GM03348 (cell line): ENCODE measurements around the gene LRRC71.
A peak's percentile ranks its signal among the peaks of the same experiment; 100 is the strongest.

ENCODE experiments used
- DNase-seq: peaks from one replicate; pipeline ENCODE4 v3.0.0; 2012; ENCODE audit warnings: low spot score

LRRC71 gene

DNA sequence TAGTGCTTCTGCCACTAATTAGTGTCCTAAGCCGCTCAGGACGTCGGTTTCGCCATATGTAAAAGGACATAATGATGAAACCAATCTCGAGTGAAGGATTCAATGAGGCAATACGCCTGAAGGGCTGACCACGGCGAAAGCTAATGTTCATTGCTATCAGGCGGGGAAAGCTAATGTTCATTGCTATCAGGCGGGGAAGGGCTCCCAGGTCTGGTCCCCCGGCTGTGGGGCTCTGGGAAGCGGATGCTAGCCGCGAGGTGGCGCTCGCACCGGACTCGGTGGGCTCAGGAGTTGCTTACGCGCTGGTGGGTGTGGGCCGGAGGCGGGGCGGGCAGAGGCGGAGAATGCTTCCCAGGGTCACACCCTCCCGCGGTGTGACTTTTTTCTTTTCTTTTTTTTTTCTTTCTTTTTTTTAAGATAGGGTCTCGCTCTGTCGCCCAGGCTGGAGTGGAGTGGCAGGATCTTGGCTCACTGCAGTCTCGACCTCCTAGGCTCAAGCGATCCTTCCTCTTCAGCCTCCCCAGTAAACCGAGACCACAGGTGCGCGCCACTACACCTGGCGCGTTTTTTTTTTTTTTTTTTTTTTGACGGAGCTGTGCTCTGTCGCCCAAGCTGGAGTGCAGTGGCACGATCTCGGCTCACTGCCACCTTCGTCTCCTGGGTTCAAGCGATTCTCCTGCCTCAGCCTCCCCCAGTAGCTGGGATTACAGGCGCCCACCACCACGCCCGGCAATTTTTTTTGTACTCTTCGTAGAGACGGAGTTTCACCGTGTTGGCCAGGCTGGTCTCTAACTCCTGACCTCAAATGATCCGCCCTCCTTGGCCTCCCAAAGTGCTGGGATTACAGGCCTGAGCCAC is 28.0 kb upstream of the LRRC71 start:
- peak; percentile 95 for DNase-seq

DNA sequence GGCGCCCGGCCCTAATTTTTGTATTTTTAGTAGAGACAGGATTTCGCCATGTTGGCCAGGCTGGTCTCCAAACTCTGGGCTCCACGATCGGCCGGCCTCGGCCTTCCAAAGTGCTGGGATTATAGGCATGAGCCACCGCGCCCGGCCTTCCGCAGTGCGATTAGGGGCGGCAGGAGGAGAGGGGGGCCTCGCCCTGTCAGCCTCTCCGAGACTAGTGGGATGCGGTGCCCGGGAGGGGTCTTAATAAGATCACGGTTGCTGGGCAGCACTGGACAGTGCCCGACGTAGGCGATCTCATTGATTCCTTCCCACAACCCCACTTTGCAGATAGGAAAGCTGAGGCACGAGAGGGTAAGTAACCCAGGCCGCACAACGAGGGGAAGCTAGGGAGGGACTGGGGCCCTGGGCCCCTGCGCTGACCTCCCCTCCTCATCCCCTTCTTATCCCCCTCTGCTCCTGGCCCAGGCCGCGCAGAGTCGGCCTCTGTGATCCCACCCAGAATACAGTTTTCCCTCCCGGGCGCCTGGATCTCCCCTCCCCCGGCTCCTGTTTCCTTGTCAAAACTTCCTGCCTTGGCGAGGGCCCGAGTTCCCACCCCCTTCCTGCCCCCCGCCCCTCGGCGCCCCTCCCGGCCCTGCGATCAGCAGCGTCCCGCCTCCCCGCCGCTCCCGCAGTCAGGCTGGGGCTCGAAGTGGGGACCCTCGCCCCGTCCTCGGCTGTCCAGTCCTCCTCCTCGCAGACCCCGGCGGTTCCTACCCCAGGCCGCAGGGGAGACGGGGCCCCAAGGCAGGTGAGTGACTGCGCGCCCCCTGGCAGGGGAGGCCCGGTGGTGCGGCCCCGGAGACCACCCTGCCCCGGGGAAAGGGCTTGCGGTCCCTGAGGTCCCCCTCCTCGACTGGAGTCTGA is 27.1 kb upstream of the LRRC71 start, which contains the start of gene PEAR1:
PEAR1 (plus strand) TSS at position 671 of the 906 bp plus-strand sequence. CDS start 10,209 bp downstream, outside the sequence.
- peak; percentile 43 for DNase-seq

DNA sequence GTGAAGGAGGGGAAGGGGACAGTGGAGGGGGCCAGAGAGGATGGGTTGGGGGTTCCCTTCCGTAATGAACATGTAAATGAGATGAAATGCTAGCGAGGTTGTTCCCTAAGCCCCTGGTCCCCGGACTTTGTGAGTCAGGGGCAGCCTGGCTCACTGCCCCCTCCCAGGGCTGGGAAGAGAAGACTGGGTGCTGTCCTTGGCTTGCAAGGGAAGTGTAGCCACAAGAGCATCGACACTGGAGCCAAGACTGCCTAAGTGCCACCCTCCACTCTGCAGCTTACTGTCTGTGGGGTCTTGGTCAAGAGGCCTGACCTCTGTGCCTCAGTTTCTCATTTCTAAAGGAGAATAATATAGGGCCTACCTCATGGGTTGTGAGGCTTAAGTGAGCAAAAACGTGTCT is 26.4 kb upstream of the LRRC71 start:
- no peak for DNase-seq

DNA sequence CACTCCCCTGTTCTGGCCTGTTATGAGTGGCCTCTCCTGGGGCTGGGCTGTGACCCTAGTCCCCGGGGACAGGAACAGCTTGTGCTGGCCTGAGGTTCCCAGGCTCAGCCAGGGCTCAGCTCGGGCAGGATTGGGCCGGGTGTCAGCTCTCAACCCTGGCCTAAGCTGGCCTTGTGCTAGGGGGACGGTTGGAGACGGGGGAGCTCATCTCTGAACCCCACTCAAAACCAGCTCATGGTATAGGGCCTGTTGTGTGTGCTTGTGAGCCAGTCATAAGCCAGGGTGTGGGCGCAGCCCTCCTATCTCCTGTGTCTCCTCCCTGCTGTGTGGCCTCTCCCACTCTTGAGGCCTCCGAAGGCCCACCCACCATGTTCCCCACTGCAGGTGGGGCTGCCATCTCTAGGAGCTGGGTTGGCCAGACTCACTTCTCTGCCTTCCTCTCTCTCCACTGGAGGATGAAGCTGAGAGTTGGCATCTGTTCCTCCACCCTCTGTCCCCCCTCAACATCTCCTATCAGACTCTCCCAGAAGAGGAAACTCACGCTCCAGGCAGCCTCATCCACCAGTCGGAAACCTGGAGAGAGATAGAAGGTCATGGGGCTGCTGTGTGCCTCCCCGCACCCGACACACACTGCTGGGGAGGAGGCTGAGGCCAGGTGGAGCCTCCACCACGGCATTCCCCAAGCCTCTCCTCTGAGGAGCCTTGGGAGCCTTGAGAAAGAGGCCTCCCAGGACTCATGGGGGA is 25.5 kb upstream of the LRRC71 start:
- DNase-seq, result no peak

DNA sequence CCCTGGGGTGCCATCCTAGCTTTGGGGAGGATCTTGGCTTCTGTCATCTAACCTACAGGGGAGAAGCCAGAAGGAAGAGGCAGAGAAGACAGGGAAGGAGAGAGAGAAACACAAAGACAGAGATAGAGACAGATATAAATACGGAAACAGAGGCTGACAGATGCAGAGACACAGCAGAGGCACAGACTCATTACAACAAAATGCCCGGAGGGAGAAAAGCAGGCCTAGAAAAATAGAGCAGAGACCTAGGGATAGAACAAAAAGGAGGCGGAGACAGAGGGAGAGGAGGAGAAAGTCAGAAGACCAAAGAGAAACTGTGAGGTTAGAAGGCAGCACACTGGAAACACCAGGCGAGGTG is 25.0 kb upstream of the LRRC71 start:
- DNase-seq, result no peak

DNA sequence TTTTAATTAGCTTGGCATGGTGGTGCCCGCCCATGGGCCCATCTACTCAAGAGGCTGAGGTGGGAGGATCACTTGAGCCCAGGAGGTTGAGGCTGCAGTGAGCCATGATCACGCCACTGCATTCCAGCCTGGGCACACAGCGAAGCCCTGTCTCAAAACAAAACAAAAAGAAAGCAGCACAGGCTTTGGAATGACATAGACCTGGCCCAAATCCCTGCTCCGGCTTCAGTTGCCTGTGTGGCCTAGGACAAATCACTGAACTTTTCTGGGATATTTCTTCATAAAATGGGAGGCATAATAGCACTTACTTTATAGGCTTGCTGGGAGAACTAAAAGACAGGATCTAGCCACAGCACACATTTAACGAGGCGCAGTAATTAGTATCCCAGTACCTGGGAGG is 24.5 kb upstream of the LRRC71 start:
- no peak for DNase-seq

DNA sequence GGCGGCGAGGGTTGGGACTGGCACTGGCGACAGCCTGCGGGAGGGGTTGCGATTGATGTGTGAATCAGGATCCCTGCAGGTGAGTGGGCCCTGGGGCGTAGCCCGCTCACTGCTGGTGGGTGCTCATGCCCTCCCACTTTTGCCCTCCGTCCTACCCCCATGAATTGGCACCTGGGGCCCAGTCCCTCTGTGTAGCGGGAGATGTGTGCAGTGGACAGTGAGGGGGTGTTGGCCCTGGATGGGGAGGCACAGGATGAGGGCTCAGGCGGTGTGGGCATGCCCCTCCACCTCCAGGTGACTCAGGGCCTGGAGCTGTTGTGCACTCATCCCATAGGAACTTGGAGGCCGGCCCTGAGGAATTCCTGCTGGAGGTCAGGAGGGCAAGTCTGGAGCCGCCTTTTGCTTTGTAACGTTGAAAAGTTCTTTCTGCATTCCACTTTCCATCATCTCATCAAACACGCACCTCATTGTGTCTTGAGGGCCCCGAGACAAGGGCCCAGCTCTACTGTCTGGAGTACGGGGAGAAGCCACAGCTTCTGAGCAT is 23.9 kb upstream of the LRRC71 start:
- peak; percentile 95 for DNase-seq

DNA sequence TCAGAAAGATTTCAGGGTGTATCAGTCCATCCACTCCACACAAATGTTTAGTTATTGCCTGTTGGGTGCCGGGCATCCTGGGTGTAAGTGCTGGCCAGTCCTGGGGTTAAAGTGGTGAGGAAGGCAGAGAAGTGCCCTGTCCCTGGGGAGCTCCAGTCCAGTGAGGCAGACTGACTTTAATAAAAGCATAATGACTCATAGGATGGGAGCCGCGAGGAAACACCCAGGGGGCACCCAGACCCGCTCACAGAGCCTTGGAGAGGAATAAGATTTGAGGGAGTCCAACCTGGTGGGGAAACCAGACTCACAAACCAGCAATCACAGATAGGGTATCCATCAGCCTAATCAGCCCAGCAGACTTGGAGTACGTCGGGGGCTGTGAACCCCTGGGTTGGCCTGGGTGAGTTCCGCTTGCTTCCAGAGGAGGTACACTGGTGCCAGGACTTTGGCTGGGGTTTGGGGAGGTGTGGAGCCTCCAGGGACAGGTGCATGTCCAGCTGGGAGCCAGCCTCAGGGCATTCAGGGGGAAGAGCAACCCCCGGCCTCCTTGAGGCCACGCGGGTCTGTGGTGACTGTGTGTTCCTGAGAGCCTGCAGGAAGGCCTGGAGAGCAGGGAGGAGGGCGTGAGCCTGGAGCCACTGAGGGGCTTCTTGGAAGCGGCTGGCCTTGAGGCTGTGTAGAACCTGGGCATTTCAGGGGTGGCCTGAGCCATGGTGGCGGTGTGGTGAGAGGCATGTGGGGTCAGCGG is 23.2 kb upstream of the LRRC71 start:
- peak; percentile 86 for DNase-seq

DNA sequence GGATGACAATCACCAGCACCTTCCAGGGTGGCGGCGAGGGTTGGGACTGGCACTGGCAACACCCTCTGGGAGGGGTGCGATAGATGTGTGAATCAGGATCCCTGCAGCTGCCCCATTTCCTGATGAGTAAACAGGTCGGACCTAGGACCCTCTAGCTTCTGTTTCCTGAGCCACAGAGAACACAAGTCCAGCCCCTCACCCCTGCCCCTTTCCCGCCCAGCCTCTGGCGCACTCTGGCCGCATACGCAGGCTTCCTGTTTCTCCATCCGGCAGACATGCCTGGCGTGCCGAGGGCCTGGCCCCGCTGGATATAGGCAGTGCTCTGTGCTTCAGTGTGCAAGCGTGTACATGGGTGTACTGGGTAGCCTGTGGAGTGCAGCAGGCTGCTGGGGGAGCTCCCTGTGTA is 22.3 kb upstream of the LRRC71 start:
- no peak for DNase-seq

DNA sequence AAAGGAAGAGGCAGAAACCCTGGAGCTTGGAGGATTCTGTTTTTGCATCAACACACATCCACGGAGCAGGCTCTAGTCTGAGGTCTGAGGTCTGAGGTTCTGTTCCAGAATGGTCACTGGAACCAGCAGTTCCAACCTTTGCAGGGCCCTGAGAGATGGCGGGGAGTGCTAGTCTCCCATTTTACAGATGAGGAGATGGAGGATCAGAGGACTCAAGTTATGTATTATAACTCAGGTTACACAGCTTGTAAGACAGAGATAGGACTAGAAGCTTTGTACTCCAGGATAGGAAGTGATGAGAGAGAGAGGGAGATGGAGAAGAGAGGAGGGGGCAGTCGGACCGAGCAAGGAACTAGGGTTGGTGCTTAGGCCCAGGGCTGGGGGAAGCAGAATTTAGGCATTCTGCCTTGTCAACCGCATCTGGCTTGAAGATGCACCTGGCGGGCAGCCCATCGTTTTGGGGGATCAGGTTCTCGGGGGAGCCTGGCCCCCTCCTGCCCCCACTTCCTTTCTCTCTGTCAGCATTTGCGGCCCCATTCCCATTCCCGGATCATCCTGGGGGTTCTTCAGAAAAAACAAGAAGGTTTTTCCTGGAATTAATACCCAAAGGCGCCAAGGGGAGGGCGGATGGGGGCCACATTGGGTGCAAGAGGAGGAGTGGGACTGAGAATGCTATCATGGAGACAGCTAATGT is 21.3 kb upstream of the LRRC71 start:
- no peak for DNase-seq

DNA sequence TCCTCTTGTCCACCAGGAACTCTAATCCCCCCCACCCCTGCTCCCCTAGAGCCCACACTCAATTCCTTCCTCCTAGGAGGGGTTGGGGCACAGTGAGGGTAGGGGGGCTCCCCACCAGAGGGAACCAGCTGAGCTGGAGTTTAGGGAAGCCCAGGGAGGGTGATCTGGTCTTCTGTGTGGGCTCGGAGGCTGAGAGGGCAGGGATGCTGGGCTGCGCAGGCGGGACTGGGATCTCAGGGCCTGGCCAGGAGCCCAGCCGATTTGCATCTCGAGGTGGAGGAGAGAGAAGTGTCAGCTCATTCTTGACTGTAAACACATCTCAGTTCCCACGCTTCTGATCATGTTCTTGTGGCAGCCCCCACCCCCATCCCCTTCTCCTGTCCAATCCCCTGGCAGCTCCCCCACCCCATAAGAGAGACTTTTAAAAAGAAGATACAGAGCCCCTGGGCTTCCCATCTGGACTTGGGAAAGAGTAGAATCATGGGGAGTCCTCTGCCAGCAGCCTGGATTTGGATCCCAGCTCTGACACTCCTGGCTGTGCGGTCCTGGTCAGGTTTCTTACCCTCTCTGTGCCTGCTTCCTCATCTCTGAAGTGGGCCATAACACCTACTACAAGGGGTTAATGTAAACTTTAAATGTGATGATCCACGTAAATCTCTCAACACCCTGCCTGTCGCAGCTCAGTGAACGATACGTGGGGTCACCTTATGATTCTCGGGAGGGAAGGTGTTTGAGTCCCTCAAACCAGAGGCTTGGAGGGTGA is 20.3 kb upstream of the LRRC71 start:
- peak; percentile 43 for DNase-seq

DNA sequence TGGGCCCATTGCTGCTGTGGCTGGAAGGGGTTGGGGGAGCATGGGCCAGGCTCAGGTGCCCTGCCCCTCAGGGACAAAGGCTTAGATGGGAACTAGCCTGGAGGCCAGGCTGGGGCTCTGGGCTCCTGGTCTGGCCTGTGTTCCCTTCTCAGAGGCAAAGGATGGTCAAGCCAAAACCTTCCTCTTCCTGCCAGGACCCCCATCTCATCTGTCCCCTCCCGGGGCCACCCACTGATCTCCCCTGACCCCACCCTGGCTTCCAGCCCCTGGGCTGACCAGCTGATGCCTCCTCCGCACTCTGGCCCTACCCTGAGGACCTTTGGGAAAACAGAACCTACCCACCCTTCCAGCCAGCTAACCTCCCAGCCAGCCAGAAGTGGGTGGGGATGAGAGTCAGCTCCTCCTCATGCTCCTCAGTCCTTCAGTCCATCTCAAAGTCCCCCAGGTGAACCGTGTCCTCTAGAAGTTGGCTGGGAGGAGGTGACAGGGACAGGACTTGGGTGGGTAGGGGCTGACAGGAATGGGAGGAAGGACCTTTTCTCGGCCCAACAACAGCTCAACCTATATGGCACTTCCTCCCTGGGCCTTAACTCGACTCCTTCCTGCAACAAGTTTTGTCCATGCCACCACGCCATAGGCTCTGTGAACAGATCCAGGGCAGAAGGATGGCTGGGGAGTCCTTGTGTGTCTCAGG is 19.4 kb upstream of the LRRC71 start:
- DNase-seq, result no peak

DNA sequence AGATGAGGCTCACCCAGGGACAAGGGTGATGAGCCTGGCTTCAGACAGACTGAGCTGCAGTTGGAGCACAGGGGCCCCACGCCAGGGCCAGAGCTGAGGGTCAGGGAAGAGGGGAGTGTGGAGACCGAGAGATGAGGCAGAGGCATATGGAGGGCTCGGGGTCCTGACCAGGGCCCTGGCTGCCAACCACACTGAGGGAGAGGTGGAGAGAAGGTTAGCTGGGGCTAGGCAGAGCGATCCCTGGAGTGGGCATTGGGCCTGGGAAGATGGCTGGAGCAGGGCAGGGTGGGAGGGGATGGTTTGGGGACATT is 18.9 kb upstream of the LRRC71 start:
- no peak for DNase-seq

DNA sequence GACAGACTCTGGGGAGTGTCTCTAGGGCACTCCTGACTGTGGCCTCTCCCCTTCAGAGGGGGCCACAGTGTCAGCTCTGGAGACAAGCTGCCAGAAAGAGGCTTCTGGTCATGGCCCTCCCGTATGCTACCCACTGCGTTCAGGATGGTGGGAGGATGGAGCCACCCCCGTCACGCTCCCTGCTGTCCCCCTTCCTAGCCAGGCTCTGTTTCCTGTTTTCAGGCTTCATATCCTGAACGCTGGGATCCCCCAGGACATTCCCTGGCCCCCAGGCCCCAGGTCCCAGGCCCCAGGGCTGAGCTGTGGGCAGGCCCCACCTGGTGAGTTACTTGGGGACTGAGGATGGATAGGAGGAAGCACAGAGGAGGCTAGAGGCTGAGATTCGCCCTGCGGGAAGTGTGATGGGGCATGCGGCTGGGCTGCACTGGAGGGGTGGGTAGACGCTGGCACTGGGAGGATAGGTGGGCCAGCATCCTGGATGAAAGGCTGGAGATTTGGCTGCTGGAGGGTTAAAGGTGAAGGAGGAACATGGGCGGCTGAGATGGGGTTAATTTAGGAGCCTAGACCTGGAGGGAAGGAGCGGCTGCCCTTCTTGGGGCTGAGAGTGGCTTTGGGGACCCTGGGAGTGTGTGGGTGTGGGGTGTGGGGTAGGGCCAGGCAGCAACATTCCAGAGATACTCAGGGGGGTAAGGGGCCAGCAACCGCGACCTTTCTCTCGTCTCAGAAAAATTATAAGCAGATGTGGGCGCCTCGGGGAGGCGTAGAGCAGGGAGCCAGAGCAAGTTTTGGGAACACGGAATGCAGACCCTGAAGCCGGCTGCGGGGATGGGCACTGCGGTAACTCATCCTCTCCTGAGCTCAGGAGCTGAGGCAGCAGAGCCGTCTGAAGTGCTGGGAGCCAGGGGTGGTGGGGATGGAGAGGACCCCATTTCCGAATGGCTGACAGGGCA is 18.2 kb upstream of the LRRC71 start:
- DNase-seq, result peak; percentile 58

DNA sequence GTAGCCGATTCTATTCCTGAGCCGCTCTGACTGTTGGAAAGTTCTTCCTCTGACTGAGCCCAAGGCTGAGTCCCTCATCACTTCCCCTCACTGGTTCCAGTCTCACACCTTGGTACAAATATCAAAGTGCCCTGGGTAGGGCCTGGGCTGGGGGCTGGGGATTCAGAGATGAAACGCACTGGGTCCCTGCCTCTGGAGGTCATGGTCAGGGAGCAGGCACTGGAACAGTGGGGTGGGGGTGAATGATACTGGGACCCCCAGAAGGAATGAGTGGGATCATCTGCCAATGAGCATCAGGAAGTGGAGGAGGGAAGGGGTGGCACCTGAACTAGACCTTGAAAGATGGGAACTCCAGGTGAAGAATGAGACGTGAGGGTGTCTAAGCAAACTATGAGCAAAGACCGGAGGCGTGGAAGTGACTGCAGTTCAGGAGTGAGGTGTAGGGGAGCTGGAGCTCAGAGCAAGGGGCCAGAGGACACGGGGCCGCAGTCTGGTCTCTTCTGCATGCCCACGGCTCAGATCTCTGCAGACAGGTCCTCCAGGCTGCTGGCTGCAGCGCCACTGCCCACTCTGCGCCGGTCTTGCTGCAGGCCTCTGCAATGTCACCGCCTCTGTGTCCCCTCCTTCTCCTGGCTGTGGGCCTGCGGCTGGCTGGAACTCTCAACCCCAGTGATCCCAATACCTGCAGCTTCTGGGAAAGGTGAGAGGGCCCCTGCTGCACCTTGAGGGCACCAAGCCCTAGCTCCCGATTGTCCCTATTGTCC is 16.9 kb upstream of the LRRC71 start:
- no peak for DNase-seq

DNA sequence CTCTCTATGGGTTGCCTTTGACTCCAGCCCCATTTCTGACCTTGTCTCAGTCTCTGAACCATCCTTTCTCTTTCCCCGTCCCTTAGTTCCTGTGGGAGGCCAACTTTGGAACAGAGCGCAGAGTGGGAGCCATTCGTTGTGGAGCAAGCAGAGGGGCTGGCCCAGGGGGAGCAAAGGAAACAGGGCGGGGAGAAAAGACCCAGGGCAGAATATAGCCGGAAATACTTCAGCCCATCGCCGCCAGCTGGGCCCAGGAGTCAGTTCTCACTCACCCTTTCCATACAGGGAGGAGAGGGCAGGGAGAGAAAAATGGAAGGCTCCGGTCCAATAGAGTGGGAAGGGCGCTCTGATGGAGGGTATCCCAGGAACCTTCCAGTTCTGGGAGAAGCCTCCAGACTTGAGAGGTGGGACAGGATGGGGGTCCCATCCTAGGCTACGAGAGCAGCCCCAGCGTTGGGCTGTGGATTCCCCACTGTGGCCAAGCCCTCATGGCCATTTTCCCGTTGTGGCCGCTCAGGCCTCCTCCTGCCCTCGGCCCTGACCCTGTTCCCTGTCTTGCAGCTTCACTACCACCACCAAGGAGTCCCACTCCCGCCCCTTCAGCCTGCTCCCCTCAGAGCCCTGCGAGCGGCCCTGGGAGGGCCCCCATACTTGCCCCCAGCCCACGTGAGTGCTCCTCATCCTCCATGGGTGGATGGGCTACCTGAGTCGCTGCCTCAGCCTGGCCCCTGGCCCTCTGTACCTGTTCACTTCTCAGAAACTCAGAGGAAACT is 16.1 kb upstream of the LRRC71 start:
- DNase-seq, result no peak

DNA sequence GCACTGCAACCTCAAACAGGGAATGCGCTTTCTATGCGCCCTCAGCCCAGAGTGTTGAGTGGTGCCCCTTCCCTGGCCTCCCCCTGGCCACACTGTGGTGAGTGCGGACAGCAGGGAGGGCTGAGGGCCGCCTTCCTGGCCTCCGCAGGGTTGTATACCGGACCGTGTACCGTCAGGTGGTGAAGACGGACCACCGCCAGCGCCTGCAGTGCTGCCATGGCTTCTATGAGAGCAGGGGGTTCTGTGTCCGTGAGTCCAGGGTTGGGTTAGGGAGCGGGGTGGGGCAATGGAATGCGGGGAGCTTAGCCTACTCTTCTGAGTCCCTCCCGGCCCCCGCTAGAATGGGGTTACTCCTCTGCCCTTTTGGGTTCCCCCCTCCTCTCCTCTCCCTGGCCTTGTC is 15.3 kb upstream of the LRRC71 start:
- DNase-seq, result no peak
